OCI-LY7 (cell line): ENCODE data around the gene RAB7A.
"Not testable (repeated sequence)": the region's sequence is repeated elsewhere in the genome, so short reads cannot be mapped to it uniquely, and the experiment has no call there.

Experiments
- EZH2phosphoT487 ChIP-seq: fragments of 200-600 bp; sonication (generic); IDR thresholded peaks from 2 replicates; pipeline ENCODE4 v1.6.1; 2018; ENCODE audit warnings: low read depth, borderline replicate concordance, mild to moderate bottlenecking, mixed run types, antibody characterized with exemption, low read length, moderate library complexity, mixed read lengths
- TF ChIP-seq, protein P1 (sequence below): fragments of 200-600 bp; sonication (generic); conservative IDR thresholded peaks from 2 replicates; pipeline ENCODE4 v1.5.1; 2014; ENCODE audit warnings: mild to moderate bottlenecking, antibody characterized with exemption, low read length, moderate library complexity, mixed read lengths

DNA sequence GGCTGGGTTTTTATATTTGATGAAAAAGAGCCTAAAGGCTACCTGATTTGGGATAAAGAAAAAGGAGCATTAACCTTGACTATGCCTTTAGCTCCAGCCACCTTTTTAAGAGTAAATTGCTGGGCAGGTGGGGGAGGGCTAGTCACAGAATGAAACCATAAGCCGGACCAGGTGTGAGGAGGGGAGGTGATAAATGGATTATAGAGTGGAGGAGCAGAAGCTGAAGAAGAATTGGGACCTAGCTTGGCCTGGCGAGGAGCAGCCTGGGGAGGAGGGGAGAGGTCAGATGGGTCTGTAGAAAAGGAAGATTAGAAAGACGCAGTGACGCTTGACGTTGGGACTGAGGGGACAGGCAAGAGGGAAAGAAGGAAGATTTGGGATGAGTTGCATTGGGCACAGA lies 107.0 kb downstream of the RAB7A start:
- TF ChIP-seq, protein P1, sequence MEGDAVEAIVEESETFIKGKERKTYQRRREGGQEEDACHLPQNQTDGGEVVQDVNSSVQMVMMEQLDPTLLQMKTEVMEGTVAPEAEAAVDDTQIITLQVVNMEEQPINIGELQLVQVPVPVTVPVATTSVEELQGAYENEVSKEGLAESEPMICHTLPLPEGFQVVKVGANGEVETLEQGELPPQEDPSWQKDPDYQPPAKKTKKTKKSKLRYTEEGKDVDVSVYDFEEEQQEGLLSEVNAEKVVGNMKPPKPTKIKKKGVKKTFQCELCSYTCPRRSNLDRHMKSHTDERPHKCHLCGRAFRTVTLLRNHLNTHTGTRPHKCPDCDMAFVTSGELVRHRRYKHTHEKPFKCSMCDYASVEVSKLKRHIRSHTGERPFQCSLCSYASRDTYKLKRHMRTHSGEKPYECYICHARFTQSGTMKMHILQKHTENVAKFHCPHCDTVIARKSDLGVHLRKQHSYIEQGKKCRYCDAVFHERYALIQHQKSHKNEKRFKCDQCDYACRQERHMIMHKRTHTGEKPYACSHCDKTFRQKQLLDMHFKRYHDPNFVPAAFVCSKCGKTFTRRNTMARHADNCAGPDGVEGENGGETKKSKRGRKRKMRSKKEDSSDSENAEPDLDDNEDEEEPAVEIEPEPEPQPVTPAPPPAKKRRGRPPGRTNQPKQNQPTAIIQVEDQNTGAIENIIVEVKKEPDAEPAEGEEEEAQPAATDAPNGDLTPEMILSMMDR, result not testable (repeated sequence)
- not testable (repeated sequence) for TF ChIP-seq EZH2phosphoT487
